ENCODE results near the gene DYNLT5. TPM values are rescaled to one million over a fixed set of nuclear protein-coding genes. Genes with fewer than 3 reads are reported as not detected.
"Not testable (repeated sequence)": the region's sequence is repeated elsewhere in the genome, so short reads cannot be mapped to it uniquely, and the experiment has no call there.

DYNLT5 gene
- total RNA-seq, 1 experiment from 2014 or later = not detected

DNA sequence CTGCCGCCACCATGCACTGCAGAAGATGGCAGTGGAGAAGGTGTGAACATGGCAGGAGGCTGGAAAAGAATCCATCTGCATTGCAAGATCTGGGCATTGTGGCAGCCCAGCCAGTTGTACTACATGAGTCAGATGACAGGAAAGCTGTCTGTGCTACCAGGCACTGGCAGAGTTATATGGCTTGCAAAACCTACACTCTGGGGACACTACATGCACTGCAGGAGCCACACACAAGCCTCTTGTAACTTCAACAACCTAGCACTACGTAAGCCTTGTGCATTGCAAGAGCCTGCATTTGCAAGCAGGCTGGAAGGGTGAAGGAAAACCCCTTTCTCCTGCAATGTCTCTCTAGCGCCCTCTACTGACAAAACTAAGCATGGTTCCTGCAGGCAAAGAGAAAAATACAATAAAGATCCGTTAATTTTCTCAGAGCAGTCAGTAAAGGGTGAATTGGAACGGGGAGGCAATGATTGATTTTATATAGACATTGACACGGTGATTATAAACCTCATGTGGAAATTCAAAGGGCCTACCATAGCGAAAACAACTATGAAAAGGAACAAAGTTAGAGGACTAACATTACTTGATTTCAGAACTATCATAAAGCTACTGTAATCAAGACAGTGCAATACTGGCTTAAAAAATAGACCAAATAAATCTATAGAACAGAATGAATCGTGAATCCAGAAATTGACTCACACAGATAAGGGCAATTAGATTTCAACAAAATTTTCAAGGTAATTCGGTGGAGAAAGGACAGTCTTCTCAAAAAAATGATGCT, 26.2 kb upstream of the DYNLT5 start:
- peak; percentile 41 to 42 for DNase-seq
- Histone ChIP-seq H3K9me2 (ENCODE audit: insufficient read depth) (no peaks in the 10 kb centered on the region), H3K9me3 (ENCODE audit: insufficient read depth, low read depth) (no peaks in the 10 kb centered on the region), H2AFZ (no peak overlapping the region), H4K20me1 (ENCODE audit: insufficient read depth) (no peaks in the 10 kb centered on the region), H3K36me3 (ENCODE audit: low read depth) (no peaks in the 10 kb centered on the region), H3K27ac (no peak overlapping the region), H3K27me3 (ENCODE audit: insufficient read depth, low read depth) (no peaks in the 10 kb centered on the region), H3K4me2 (no peak overlapping the region), H3K4me1 (replicated peaks; ENCODE audit: insufficient read depth) (no peaks in the 10 kb centered on the region), H3K4me3 (no peak overlapping the region), H3K79me2 (ENCODE audit: low read depth) (no peaks in the 10 kb centered on the region), H3F3A (ENCODE audit: insufficient read depth, low read depth) (no peaks in the 10 kb centered on the region)
- BruUV-seq (replicated peaks) = no TSS peak
- CTCF ChIA-PET = interaction anchor here (0.7 to 1.2 kb wide), 3 partner anchors 200 to 279 kb away, joined by 3 to 6 read pairs (median 4); no protein-coding TSS in a partner anchor
- TF ChIP-seq, protein P1, sequence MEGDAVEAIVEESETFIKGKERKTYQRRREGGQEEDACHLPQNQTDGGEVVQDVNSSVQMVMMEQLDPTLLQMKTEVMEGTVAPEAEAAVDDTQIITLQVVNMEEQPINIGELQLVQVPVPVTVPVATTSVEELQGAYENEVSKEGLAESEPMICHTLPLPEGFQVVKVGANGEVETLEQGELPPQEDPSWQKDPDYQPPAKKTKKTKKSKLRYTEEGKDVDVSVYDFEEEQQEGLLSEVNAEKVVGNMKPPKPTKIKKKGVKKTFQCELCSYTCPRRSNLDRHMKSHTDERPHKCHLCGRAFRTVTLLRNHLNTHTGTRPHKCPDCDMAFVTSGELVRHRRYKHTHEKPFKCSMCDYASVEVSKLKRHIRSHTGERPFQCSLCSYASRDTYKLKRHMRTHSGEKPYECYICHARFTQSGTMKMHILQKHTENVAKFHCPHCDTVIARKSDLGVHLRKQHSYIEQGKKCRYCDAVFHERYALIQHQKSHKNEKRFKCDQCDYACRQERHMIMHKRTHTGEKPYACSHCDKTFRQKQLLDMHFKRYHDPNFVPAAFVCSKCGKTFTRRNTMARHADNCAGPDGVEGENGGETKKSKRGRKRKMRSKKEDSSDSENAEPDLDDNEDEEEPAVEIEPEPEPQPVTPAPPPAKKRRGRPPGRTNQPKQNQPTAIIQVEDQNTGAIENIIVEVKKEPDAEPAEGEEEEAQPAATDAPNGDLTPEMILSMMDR (conservative IDR thresholded peaks at IDR 0.05) = peak; percentile 96
- no peak for TF ChIP-seq EZH2 (IDR thresholded peaks at IDR 0.05; ENCODE audit: low read depth)
- POLR2A ChIA-PET (ENCODE audit: unreplicated experiment) = no interaction called here
- intact Hi-C loops (cut with micrococcal nuclease; ENCODE audit: unreplicated experiment) = loop anchor here (1.0 to 5.0 kb wide), 4 partner anchors 164 to 473 kb away; no protein-coding TSS in a partner anchor

DNA sequence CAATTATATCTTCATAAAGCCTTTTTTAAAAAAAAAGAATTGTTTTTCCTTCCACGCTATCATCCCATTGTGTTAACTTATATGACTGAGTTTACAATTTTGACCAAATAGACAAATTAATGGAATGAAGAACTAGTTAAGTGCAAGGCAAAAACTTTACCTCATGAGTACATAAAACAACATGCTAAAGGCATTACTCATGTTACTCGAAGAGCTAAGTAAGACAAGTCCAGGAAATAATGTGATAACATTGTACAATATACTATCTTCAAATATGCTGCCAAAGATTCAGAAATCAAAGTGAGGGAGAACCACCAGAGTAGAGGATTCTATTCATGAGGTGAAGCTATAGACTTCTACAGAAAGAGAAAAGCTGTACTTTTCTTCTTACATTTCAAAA, 24.2 kb upstream of the DYNLT5 start:
- Histone ChIP-seq H3K27ac (no peak overlapping the region), H3K27me3 (ENCODE audit: insufficient read depth, low read depth) (no peaks in the 10 kb centered on the region), H3K79me2 (ENCODE audit: low read depth) (no peaks in the 10 kb centered on the region), H3K9me2 (ENCODE audit: insufficient read depth) (no peaks in the 10 kb centered on the region), H4K20me1 (ENCODE audit: insufficient read depth) (no peaks in the 10 kb centered on the region), H3K4me1 (replicated peaks; ENCODE audit: insufficient read depth) (peaks cover 7% of the 10 kb centered on the region; the same call in 1 of the 2 replicates), H3F3A (ENCODE audit: insufficient read depth, low read depth) (no peaks in the 10 kb centered on the region), H3K9me3 (ENCODE audit: insufficient read depth, low read depth) (no peaks in the 10 kb centered on the region), H3K4me2 (no peak overlapping the region), H3K4me3 (no peak overlapping the region), H2AFZ (no peak overlapping the region), H3K36me3 (ENCODE audit: low read depth) (no peaks in the 10 kb centered on the region)
- ChIA-PET POLR2A (ENCODE audit: unreplicated experiment) (no interaction called here), CTCF (no interaction called here)
- TF ChIP-seq, protein P1 (conservative IDR thresholded peaks at IDR 0.05) = no peak
- TF ChIP-seq EZH2 (IDR thresholded peaks at IDR 0.05; ENCODE audit: low read depth) = no peak
- intact Hi-C loops (cut with micrococcal nuclease; ENCODE audit: unreplicated experiment) = loop anchor here (5.0 kb wide), 2 partner anchors 166 to 226 kb away; no protein-coding TSS in a partner anchor
- DNase-seq = no peak
- no TSS peak for BruUV-seq (replicated peaks)

DNA sequence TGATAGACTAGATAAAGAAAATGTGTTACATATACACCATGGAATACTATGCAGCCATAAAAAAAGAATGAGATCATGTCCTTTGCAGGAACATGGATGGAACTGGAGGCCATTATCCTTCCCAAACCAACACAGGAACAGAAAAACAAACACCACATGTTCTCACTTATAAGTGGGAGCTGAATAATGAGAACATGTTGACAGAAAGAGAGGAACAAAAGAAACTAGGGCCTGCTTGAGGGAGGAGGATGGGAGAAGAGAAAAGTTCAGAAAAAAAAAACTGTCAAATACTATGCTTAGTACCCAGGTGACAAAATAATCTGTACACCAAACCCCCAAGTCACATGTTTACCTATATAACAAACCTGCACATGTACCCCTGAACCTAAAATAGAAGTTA, 23.5 kb upstream of the DYNLT5 start:
- H3K4me2 ChIP-seq; BruUV-seq (replicated peaks); CTCF ChIA-PET: not testable (repeated sequence)

More for the DNA sequence above, 23.5 kb upstream of the DYNLT5 start:
- POLR2A ChIA-PET (ENCODE audit: unreplicated experiment); H3F3A ChIP-seq (ENCODE audit: insufficient read depth, low read depth); H3K79me2 ChIP-seq (ENCODE audit: low read depth); H3K27ac ChIP-seq; H3K36me3 ChIP-seq (ENCODE audit: low read depth); H3K4me3 ChIP-seq; H2AFZ ChIP-seq; H3K27me3 ChIP-seq (ENCODE audit: insufficient read depth, low read depth); H3K9me3 ChIP-seq (ENCODE audit: insufficient read depth, low read depth); DNase-seq; H4K20me1 ChIP-seq (ENCODE audit: insufficient read depth); H3K9me2 ChIP-seq (ENCODE audit: insufficient read depth): not testable (repeated sequence)
- H3K4me1 ChIP-seq (replicated peaks; ENCODE audit: insufficient read depth) = peaks cover 14% of the 10 kb centered on the region; the same call in 1 of the 2 replicates
- intact Hi-C loops (cut with micrococcal nuclease; ENCODE audit: unreplicated experiment) = loop anchor here (5.0 kb wide), 2 partner anchors 166 to 226 kb away; no protein-coding TSS in a partner anchor
